Aorta (tissue), 5 donors: ENCODE measurements around the gene SDCCAG8. TPM values are rescaled to one million over a fixed set of nuclear protein-coding genes. Genes with fewer than 3 reads are reported as not detected.

ENCODE experiments used
- ATAC-seq: fragments of 200-7000 bp; cut with Tn5 transposase; one replicate; pipeline ENCODE4 v1.9.1; 2022; ENCODE audit warnings: moderate library complexity; ENCODE audit not compliant: low FRiP score
- DNase-seq, 2 donors: peaks; one replicate each; pipeline ENCODE4 v3.0.0-alpha.2; 2020
- H3K27ac ChIP-seq, 2 donors: one replicate each; pipeline ENCODE4 v1.5.1; 2013; ENCODE audit warnings: low read length in 2 of 2, mild to moderate bottlenecking in 2 of 2, moderate library complexity in 2 of 2, control low read depth in 1 of 2, inconsistent platforms in 1 of 2, low read depth in 1 of 2
- H3K27me3 ChIP-seq, 2 donors: one replicate each; pipeline ENCODE4 v1.6.1; 2013; ENCODE audit warnings: control low read depth in 1 of 2, low read length in 1 of 2, mild to moderate bottlenecking in 1 of 2, moderate library complexity in 1 of 2; ENCODE audit not compliant: insufficient read depth in 2 of 2, control insufficient read depth in 1 of 2
- H3K36me3 ChIP-seq, 2 donors: one replicate each; pipeline ENCODE4 v1.6.1; 2013; ENCODE audit warnings: control low read depth in 1 of 2, low read length in 1 of 2, mild to moderate bottlenecking in 1 of 2; ENCODE audit not compliant: insufficient read depth in 2 of 2, control insufficient read depth in 1 of 2
- H3K4me1 ChIP-seq, 2 donors: one replicate each; pipeline ENCODE4 v1.6.1; 2013; ENCODE audit warnings: low read length in 2 of 2, control low read depth in 1 of 2, mild to moderate bottlenecking in 1 of 2, moderate library complexity in 1 of 2; ENCODE audit not compliant: insufficient read depth in 2 of 2, control insufficient read depth in 1 of 2
- H3K4me3 ChIP-seq, 2 donors: one replicate each; pipeline ENCODE4 v1.5.1; 2013; ENCODE audit warnings: low read length in 2 of 2, control low read depth in 1 of 2, mild to moderate bottlenecking in 1 of 2
- H3K9me3 ChIP-seq: one replicate; pipeline ENCODE4 v1.6.1; 2013; ENCODE audit warnings: mild to moderate bottlenecking, low read length; ENCODE audit not compliant: control insufficient read depth
- WGBS, 2 donors: extraction: QIAGEN DNeasy Blood & Tissue Kit; methylation state at CpG; one replicate each; pipeline ENCODE4 v1.1.7; 2013; 5-methylcytosine and 5-hydroxymethylcytosine counted together
- intact Hi-C, 2 donors: fragments of 100-400 bp; cut with DNase I; formaldehyde crosslinking; loops; one replicate each; pipeline versions ENCODE4 v1.14.2 to v1.15.0; 2022
- polyA plus RNA-seq, 2 donors: library from polyadenylated mRNA; stranded (reverse); fragments of 200-250 nt; gene quantifications; one replicate each; pipeline ENCODE4 v1.2.3, GENCODE V29; 2013
- total RNA-seq, 2 donors: library from RNA; stranded (reverse); fragmentation: NEBNext Ultra II Directional; extraction: Animal tissue kit (Norgen Biotek cat#: 25700); gene quantifications; one replicate each; pipeline ENCODE4 v1.2.1, GENCODE V29; 2021
- donor health status: healthy with polysubstance abuse.
- donor health status: Bipolar disorder and iron deficiency.
- donor health status: DM: no; HTN: no; CAD: no.
- donor health status: DM: no; HTN: no; CAD: no.
- donor health status: DM: yes; HTN: yes; CAD: no.

SDCCAG8 gene
- total and polyA plus RNA-seq, 4 donors, result 23.2 to 93.4 (median 32.1) TPM

DNA sequence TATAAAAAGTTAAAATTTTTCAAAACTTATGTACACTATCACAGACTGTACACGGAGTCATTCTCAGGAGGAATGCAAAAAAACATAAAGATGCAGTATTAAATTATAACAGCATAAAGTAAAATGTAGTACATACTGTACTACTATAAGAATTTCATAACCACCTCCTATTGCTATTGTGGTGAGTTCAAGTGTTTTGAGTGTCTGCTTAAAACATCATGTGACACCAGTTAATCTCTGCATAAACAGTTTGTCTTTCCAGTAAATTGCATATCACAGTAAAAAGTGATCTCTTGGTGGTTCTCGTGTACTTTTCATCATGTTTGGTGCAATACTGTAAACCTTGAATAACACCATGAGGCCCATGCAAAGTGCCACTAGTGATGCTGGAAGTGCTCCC, 45.2 kb downstream of the SDCCAG8 start:
- Histone ChIP-seq H3K36me3 (peaks cover 0 to 1% of the 10 kb centered on the region in 2 donors), H3K9me3 (no peaks in the 10 kb centered on the region), H3K27ac (no peak overlapping the region), H3K4me1 (no peaks in the 10 kb centered on the region), H3K4me3 (no peak overlapping the region), H3K27me3 (no peaks in the 10 kb centered on the region)
- WGBS, 2 donors, result 96% methylated on average over 2 of the region's 2 CpGs
- ATAC-seq, result no peak
- intact Hi-C loops, result no loop called here
- no peak for DNase-seq

DNA sequence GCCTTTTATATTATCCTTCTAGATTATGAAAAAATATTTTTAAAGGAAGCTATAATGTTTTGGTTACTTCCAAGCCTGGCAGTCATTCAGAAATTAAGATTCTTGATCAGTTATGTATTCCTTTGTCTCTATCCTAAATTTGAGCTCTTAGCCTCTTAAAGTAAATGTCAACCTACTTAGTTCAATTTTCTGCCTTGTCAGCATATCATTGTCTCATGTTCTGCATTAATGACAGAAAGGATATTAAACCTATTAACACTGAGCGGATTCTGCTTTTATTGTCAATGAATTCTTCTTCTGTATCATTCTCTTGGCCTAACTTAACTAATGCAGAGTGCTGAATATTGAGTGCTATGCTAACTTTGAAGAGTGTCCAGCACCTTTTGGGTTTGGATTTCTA, 56.0 kb downstream of the SDCCAG8 start:
- ATAC-seq, result no peak
- DNase-seq, result no peak
- Histone ChIP-seq H3K36me3 (peaks cover 0 to 1% of the 10 kb centered on the region in 2 donors), H3K27ac (no peak overlapping the region), H3K4me3 (no peak overlapping the region), H3K9me3 (no peaks in the 10 kb centered on the region), H3K27me3 (no peaks in the 10 kb centered on the region), H3K4me1 (no peaks in the 10 kb centered on the region)
- 97% methylated on average over 1 of the region's 1 CpG for WGBS, 2 donors
- intact Hi-C loops, result no loop called here

DNA sequence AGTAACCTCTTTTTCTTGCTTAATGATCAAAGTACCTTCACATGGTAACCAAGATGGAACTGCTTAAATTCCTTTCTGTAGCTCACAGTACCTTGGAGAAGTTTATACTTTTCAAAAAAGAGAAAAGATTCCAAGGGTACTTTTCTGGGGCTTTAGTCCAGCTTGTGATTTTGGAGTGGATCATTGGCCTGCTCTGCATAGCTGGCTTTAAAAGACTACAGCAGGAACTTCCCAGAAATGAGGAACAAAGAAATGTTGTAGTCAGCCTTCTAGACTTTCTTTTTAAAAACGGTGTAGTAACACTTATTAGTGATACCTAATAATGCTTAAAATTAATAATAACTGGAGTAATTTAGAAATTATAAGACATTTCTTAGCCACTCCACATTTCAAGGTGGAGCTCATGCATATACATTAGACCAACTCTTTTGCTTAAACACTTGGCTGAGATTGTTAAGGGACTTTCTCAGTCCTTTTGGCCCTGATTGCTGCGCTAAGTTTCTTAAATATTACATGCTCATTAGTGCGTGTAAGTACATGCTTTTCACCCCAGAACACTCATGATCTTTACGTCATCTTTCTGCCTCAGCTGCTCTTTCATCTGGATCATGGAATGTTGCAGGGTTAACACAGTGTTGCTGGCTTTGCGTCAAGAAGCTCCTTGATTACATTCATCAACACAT, 57.3 kb downstream of the SDCCAG8 start:
- ATAC-seq (peak; percentile 57), DNase-seq (no peak)
- H3K27ac ChIP-seq, result no peak overlapping the region
- intact Hi-C loops, result no loop called here
- no peaks in the 10 kb centered on the region for H3K4me1 ChIP-seq
- no peaks in the 10 kb centered on the region for H3K9me3 ChIP-seq
- H3K27me3 ChIP-seq, result no peaks in the 10 kb centered on the region
- no peak overlapping the region for H3K4me3 ChIP-seq
- H3K36me3 ChIP-seq, result peaks cover 0 to 4% of the 10 kb centered on the region in 2 donors
- WGBS, 2 donors, result 71 to 76% methylated on average over 5 of the region's 5 CpGs

DNA sequence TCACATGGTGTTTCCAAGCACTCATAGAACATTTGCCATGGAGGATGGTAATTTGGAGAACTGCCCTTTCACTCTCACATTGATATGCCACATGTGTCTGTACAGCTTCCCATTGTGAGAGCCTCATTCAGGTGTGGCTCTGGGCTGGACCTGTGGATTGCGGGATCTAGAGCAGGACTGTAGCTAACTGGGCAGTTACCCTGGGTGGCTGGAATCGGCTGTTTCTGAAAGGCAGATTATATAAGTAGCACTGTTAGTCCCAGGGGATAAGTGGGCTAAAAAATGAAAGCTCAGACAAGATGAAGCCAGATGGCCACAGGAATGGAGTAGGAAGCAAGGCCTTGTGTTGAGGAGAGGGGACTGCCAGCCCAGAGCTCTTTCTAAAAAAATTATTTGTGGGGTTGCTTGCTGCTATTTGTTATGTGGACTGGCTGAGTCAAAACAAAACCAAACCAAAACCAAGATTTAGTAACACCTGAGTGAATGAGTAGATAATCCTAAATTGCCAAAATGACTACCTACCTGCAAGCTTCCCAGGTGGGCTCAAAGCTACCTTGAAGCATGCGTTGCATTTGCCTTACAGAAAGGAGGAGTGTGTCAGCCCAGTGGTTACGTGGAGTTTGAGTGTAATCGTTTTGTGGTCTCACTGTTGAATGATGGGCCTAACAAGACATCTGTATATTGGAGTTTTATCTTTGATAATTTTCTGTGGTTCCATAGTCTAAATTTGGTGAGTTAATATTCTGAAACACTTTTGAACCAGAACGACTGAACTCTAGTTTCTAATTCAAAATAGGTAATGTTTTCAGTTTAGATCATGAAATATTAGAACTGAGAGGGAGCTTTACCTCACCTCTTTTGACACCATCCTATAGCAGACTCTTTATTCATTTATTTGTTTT, 58.0 kb downstream of the SDCCAG8 start:
- WGBS, 2 donors, result 85% methylated on average over 6 of the region's 6 CpGs
- Histone ChIP-seq H3K9me3 (no peaks in the 10 kb centered on the region), H3K4me1 (no peaks in the 10 kb centered on the region), H3K27ac (no peak overlapping the region), H3K27me3 (no peaks in the 10 kb centered on the region), H3K36me3 (peaks cover 0 to 4% of the 10 kb centered on the region in 2 donors), H3K4me3 (no peak overlapping the region)
- ATAC-seq (peak; percentile 44), DNase-seq (no peak)
- intact Hi-C loops, result no loop called here

DNA sequence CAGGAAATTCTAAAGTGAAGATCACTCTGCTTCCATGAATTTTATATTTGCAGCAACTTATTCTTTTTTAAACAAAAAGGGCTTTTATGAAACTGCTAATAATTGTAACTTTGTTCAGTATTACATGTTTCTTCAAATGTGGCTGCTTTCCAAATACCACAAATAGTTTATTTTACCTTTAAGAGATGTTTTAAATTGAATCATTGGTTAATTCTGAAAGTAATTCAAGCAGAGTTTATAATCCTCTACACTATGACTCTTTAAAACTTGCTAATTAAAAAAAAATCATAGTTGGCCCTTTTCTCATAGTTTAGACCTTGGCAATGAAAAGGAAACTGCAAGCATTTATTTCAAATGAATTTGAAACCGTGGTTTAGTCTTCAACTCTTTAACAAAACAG, 59.6 kb downstream of the SDCCAG8 start:
- H3K9me3 ChIP-seq, result no peaks in the 10 kb centered on the region
- ATAC-seq, result no peak
- DNase-seq, result no peak
- 10 to 22% methylated on average over 1 of the region's 1 CpG for WGBS, 2 donors
- peaks cover 0 to 4% of the 10 kb centered on the region in 2 donors for H3K36me3 ChIP-seq
- intact Hi-C loops, result no loop called here
- H3K27ac ChIP-seq, result no peak overlapping the region
- no peaks in the 10 kb centered on the region for H3K4me1 ChIP-seq
- H3K27me3 ChIP-seq, result no peaks in the 10 kb centered on the region
- H3K4me3 ChIP-seq, result no peak overlapping the region

DNA sequence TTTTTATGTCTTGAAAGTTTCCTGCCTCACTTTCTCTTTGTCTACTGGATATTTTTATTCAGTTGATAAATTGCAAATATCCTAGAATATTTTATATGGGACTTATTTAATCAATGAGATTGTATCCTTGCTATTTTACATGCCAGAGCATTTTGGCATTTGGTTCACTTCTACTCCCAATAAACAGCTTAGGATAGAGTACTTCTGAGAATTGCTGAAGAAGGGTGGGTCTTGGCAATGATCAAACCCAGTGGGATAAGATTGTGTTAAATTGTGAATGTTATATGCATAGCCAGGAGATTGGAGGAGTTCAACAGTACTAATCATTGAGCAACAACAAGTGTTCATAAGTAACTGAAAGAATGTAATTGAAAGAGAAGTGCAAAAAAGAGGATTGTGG, 60.1 kb downstream of the SDCCAG8 start:
- no peaks in the 10 kb centered on the region for H3K4me1 ChIP-seq
- ATAC-seq (no peak), DNase-seq (no peak)
- H3K4me3 ChIP-seq, result no peak overlapping the region
- no peaks in the 10 kb centered on the region for H3K9me3 ChIP-seq
- peaks cover 0 to 4% of the 10 kb centered on the region in 2 donors for H3K36me3 ChIP-seq
- intact Hi-C loops, result no loop called here
- no peaks in the 10 kb centered on the region for H3K27me3 ChIP-seq
- no peak overlapping the region for H3K27ac ChIP-seq

DNA sequence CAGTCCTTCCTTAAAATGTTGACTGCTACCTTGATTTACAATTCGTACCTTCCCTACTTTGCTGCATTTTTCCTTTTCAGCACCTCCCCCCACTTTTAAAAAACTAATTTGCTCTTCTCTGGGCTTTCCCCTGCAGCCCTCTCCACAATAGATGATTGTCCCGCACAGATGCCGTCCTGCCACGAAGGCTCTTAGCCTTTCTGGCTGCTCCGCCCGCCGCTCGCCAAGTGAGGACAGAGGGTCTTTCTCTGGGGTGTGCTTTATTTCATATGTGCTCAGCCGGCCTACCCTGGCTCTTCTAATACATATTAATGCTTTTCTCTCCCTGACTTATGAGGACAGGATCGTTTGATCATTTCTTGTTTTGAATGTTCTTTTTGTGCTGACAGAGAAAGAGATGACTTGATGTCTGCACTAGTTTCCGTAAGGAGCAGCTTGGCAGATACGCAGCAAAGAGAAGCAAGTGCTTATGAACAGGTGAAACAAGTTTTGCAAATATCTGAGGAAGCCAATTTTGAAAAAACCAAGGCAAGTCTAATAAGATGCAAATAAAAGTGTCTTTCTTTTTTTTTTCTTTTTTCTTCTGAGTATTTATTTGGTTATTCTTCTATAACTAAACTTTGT, 60.6 kb downstream of the SDCCAG8 start:
- no peaks in the 10 kb centered on the region for H3K4me1 ChIP-seq
- 84 to 86% methylated on average over 12 of the region's 12 CpGs for WGBS, 2 donors
- DNase-seq, result no peak
- no peak for ATAC-seq
- H3K36me3 ChIP-seq, result peaks cover 0 to 4% of the 10 kb centered on the region in 2 donors
- H3K27me3 ChIP-seq, result no peaks in the 10 kb centered on the region
- no peak overlapping the region for H3K27ac ChIP-seq
- intact Hi-C loops, result no loop called here
- H3K9me3 ChIP-seq, result no peaks in the 10 kb centered on the region
- H3K4me3 ChIP-seq, result no peak overlapping the region

DNA sequence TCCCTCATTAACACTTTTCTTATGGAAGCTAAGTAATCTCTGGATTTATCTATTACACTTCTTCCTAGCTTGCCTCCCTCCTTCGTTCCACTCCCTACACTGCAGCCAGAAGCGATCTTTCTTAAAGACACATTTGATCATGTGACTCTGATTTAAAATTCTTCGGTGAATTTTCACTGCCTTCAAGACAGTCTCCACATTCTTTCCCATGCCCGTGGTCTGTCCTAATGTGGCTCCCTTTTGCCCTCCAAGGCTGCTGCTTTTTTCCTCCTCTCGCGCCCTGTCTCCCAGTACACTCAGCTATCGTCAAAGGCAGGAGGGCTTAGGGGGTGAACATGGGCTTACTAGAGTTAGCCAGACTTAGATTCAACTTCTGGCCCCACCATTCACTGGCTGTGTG, 64.4 kb downstream of the SDCCAG8 start:
- H3K4me1 ChIP-seq, result no peaks in the 10 kb centered on the region
- WGBS, 2 donors, result 54 to 61% methylated on average over 7 of the region's 7 CpGs
- no peak for ATAC-seq

More for the DNA sequence above, 64.4 kb downstream of the SDCCAG8 start:
- DNase-seq, result no peak
- Histone ChIP-seq H3K4me3 (no peak overlapping the region), H3K9me3 (no peaks in the 10 kb centered on the region), H3K36me3 (peaks cover 0 to 3% of the 10 kb centered on the region in 2 donors), H3K27ac (no peak overlapping the region), H3K27me3 (no peaks in the 10 kb centered on the region)
- intact Hi-C loops, result loop anchor here in 1 of 2 donors (10.0 kb wide), 1 partner anchor 855 kb away; no protein-coding TSS in a partner anchor
